Measurements from ENCODE around the gene LGALS1.

The LGALS1 gene

DNA sequence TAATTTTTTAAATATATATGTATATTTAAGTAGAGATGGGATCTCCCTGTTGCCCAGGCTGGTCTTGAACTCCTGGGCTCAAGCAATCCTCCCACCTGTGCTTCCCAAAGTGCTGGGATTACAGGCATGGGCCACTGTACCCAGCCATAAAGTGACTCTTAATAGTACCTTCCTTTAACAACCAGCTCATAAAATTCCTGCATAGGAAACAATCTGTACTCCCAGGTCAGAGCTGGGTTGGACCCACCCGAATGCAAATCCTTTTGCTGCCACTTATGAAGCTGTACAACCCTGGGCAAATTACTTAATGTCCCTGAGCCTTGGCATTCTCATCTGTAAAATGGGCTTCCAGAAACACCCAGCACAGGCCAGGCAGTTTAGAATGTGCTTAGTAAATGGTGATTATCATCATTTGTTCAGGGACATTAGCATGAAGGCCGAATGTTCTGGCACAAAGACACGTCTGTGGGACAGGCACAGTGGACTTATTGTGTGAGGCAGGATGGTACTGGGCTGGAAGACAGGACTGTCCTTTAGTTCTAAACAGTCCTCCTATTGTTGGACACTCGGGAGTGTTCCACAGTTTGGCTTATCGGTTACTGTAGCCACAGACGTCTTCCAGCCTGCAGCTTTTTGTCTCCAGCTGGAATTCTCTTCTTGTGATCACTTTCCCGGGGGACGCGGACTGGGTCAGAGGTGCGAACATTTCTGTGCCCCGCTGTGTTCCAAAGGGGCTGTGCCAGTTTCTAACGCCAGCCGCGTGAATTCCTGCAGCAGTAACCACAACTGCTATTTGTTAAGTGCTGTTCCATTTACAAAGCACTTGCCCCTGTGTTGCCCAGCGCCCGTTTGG is 11.0 kb upstream of the LGALS1 start:
- Mint-ChIP-seq H3K27ac (no peak overlapping the region), H3K4me1 (ENCODE audit: low read depth) (peaks cover 26% of the 10 kb centered on the region), H3K4me3 (no peak overlapping the region), H3K27me3 (ENCODE audit: low read depth) (no peaks in the 10 kb centered on the region), H3K9me3 (no peaks in the 10 kb centered on the region), H3K36me3 (ENCODE audit: low read depth) (peaks cover 12% of the 10 kb centered on the region)

DNA sequence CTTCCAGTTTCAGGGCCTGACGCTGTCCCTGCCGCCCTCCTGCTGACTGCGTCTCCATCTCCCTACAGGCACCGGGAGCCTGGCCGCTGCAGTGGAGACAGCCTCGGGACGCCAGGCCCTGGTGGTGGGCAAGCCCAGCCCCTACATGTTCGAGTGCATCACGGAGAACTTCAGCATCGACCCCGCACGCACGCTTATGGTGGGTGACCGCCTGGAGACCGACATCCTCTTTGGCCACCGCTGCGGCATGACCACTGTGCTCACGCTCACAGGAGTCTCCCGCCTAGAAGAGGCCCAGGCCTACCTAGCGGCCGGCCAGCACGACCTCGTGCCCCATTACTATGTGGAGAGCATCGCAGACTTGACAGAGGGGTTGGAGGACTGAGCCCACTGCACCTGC is 9.9 kb upstream of the LGALS1 start:
- Mint-ChIP-seq H3K4me1 (ENCODE audit: low read depth) (peaks cover 16% of the 10 kb centered on the region), H3K27me3 (ENCODE audit: low read depth) (no peaks in the 10 kb centered on the region), H3K27ac (no peak overlapping the region), H3K9me3 (no peaks in the 10 kb centered on the region), H3K4me3 (no peak overlapping the region), H3K36me3 (ENCODE audit: low read depth) (peaks cover 12% of the 10 kb centered on the region)

DNA sequence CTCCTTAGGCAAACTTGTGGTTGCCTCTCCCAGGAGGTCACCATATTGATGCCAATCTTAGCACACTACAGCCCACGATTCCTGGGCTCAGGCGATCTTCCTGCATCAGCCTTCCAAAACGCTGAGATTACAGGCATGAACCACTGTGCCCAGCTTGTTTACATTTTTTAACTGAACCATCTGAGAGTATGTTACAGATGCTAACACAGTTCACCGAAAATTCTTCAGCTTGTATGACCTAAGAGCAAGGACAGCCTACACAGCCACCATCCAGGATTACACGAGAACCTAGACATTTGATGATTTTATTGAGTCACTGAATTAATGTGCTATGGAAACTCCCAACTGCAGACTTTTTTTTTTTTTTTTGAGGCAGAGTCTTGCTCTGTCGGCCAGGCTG is 5.8 kb upstream of the LGALS1 start:
- Mint-ChIP-seq H3K27ac (no peak overlapping the region), H3K36me3 (ENCODE audit: low read depth) (peaks cover 11% of the 10 kb centered on the region), H3K4me1 (ENCODE audit: low read depth) (peaks cover 19% of the 10 kb centered on the region), H3K27me3 (ENCODE audit: low read depth) (no peaks in the 10 kb centered on the region), H3K9me3 (no peaks in the 10 kb centered on the region), H3K4me3 (no peak overlapping the region)

DNA sequence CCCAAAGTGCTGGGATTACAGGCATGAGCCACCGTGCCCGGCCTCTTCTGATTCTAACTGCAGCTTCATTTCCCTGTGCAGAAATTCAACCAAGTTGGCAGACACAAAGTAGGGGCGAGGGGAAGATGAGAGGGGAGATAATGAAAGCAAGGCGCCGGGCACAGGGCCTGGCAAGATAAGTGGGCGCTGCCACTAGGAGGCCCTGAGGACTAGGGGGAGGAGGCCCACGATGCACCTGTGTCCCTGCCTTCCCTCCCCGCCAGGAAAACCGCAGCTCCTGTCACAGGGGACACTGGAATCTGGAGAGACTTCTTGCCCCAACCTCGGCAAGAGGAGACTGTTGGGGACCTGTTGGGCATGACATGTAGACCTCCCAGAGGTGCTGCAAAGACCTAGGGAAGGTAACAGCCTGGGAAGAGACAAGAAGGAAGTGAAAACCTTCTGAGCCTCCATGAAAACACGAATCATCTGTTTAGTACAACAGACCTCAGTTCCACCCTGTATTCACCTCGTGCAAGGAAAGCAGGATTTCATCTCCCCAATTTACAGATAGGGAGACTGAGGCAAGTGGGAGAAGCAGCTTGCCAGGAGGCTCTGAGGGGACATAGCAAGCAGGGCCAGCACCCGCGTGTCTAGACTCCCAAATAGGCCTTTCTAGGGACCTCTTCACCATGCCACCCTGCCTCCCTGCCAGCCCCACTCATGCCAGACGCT is 3.1 kb upstream of the LGALS1 start:
- Mint-ChIP-seq H3K27ac (peak overlapping the region; percentile 31), H3K4me1 (ENCODE audit: low read depth) (peaks cover 27% of the 10 kb centered on the region), H3K36me3 (ENCODE audit: low read depth) (peaks cover 9% of the 10 kb centered on the region), H3K4me3 (no peak overlapping the region), H3K27me3 (ENCODE audit: low read depth) (no peaks in the 10 kb centered on the region), H3K9me3 (no peaks in the 10 kb centered on the region)

DNA sequence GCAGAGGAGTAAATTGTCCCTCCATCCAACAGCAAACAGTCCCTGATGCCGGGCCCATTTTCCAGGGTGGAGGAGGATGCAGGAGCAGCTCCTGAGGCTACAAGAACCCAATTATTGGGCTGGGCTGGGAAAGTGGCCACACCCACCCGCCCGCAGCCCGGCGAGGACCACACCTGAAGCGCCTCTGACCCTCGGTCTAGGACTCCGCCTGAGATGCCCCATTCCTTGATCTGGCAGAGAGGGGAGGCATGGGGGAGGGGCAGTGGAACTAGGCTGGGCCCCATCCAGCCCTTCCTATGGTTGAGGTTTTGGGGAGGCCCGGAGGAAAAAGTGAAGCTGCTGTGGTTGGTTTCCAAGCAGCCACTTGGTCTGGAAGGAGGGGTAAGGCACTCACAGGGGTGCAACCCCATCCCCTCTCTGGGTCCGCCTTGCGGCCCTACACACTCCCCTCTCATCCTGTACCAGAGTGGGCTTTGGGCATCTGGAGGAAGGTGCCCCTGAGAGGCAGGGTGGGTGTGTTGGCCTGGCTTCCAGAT is 2.4 kb upstream of the LGALS1 start:
- no peaks in the 10 kb centered on the region for H3K9me3 Mint-ChIP-seq
- H3K27me3 Mint-ChIP-seq (ENCODE audit: low read depth): no peaks in the 10 kb centered on the region
- no peak overlapping the region for H3K27ac Mint-ChIP-seq
- peaks cover 30% of the 10 kb centered on the region for H3K4me1 Mint-ChIP-seq (ENCODE audit: low read depth)
- no peak overlapping the region for H3K4me3 Mint-ChIP-seq
- peaks cover 11% of the 10 kb centered on the region for H3K36me3 Mint-ChIP-seq (ENCODE audit: low read depth)

DNA sequence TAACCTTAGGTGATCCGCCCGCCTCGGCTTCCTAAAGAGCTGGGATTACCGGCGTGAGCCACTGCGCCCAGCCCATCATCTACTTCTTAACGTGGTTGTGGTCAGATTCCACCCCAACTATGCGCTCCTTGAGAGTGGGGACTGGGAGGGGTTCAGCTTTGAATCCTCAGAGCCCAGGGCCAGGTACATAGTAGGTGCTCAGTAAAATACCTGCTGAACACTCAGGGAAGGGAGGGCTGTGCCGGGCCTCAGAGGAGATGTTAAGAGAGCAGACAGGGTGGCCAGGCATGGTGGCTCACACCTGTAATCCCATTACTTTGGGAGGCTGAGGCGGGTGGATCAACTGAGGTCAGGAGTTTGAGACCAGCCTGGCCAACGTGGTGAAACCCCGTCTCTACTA is 1.2 kb upstream of the LGALS1 start:
- peak overlapping the region; percentile 41 for H3K27ac Mint-ChIP-seq
- H3K4me3 Mint-ChIP-seq: peak overlapping the region; percentile 56
- H3K27me3 Mint-ChIP-seq (ENCODE audit: low read depth): no peaks in the 10 kb centered on the region

DNA sequence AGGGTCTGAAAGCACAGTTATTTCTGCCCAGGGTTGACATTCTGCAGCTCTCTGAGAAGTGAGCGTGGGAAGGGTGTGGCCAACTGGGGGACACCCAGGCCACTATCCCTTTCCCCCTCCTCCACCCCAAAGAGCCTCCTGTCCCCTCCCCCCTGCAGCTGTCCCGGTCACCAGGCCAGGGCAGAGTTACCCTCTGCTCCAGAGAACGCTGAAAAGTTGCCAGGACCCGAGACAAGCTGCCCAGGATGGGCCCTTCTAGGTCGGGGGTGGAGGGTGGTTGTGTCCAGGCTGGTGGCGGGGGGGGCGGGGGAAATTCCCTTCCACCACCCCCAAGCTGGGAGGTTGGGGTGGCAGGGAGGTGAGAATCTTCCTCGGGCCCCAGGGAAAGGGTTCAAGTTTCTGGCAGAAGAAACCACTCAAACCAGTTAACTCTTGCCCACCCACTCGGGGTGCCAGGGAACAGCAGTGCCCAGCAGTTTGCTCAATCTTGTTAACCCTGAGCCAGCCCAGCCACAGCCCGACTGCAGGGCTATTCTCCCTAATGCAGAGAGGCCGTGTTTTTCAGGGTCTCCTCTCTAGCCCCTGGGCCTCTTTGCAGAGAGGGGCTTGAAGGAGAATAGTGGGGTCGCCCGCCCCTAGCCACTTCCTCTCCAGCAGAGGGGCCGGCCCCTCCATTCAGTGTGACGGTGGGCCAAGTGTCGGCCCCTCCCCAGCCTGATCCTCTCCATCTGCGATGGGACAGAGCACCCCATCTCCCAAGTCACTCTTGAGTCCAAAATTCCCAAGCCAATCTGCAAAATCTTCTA is 697 bp downstream of the LGALS1 start:
- H3K9me3 Mint-ChIP-seq: no peaks in the 10 kb centered on the region
- no peaks in the 10 kb centered on the region for H3K27me3 Mint-ChIP-seq (ENCODE audit: low read depth)
- H3K36me3 Mint-ChIP-seq (ENCODE audit: low read depth): peaks cover 19% of the 10 kb centered on the region
- peak overlapping the region; percentile 99 for H3K27ac Mint-ChIP-seq
- H3K4me3 Mint-ChIP-seq: peak overlapping the region; percentile 93
- peaks cover 38% of the 10 kb centered on the region for H3K4me1 Mint-ChIP-seq (ENCODE audit: low read depth)

More for the DNA sequence above, 1.2 kb upstream of the LGALS1 start:
- Mint-ChIP-seq H3K9me3 (no peaks in the 10 kb centered on the region), H3K36me3 (ENCODE audit: low read depth) (peaks cover 12% of the 10 kb centered on the region), H3K4me1 (ENCODE audit: low read depth) (peaks cover 32% of the 10 kb centered on the region)

DNA sequence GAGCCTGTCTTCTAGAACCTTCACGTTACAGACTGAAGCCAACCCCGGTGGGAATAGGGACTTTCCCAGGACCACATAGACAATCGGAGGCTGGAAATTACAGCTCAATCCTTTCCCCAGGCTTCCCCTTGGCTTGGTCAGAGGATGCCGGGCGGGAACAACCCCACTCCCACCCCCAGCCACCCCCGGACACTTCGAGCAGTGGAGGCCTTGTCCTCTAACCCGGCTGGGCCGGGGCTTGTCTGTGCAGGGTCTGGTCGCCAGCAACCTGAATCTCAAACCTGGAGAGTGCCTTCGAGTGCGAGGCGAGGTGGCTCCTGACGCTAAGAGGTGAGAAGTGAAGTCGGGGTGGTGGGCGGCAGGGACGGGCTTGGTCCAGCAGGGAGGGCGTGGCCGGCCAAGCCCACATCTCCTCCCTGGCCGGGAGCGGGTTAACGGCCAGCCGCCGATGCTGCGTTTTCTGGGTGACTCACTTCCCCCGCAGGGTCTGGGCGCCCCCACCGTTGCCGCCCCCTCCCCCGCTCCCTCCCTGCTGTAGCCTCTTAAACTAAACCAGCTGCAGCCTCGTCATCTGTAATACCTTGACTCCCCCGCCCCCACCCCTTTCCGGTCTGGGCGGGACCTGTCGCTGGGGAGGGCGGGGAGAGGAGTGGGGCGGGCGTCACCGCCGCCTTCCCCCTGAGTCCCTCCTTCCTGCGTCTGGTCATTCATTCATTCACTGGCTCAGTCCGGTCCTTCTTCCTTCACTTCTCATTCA is 1.5 kb downstream of the LGALS1 start:
- H3K27ac Mint-ChIP-seq: peak overlapping the region; percentile 99
- no peaks in the 10 kb centered on the region for H3K27me3 Mint-ChIP-seq (ENCODE audit: low read depth)
- peak overlapping the region; percentile 93 for H3K4me3 Mint-ChIP-seq
- H3K4me1 Mint-ChIP-seq (ENCODE audit: low read depth): peaks cover 43% of the 10 kb centered on the region
- no peaks in the 10 kb centered on the region for H3K9me3 Mint-ChIP-seq
- H3K36me3 Mint-ChIP-seq (ENCODE audit: low read depth): peaks cover 19% of the 10 kb centered on the region

DNA sequence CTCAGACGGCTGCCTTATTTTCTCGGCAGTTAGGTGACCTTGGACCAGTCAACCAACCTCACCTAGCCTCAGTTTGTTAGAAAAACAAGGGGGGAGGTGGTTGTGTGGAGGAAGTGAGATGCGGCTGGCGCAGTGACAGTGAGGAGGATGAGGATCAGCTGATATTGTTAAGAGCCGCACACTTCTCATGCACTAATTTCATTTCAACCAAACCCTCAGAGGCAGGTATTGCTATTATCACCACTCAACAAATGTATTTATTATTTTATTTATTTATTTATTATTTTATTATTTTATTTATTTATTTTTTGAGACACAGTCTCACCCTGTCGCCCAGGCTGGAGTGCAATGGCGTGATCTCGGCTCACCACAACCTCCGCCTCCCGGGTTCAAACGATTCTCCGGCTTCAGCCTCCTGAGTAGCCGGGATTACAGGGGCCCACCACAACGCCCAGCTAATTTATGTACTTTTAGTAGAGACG is 2.1 kb downstream of the LGALS1 start:
- Mint-ChIP-seq H3K4me3 (peak overlapping the region; percentile 93), H3K27me3 (ENCODE audit: low read depth) (no peaks in the 10 kb centered on the region), H3K27ac (peak overlapping the region; percentile 99), H3K36me3 (ENCODE audit: low read depth) (peaks cover 19% of the 10 kb centered on the region), H3K9me3 (no peaks in the 10 kb centered on the region), H3K4me1 (ENCODE audit: low read depth) (peaks cover 39% of the 10 kb centered on the region)

DNA sequence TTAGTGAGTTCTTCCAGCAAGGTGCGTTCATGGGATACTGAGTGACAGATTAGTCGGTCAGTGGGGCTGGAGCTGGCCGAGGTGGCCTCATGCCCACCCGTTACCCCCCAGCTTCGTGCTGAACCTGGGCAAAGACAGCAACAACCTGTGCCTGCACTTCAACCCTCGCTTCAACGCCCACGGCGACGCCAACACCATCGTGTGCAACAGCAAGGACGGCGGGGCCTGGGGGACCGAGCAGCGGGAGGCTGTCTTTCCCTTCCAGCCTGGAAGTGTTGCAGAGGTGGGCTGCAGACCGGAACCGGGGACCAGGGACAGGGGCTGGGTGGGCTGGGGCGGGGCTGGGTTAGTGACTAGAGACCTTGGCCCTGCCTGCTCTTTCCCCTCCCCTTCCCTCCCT is 2.9 kb downstream of the LGALS1 start:
- H3K27me3 Mint-ChIP-seq (ENCODE audit: low read depth): no peaks in the 10 kb centered on the region
- H3K9me3 Mint-ChIP-seq: no peaks in the 10 kb centered on the region
- H3K4me1 Mint-ChIP-seq (ENCODE audit: low read depth): peaks cover 37% of the 10 kb centered on the region
- peaks cover 19% of the 10 kb centered on the region for H3K36me3 Mint-ChIP-seq (ENCODE audit: low read depth)
- no peak overlapping the region for H3K27ac Mint-ChIP-seq
- H3K4me3 Mint-ChIP-seq: no peak overlapping the region

DNA sequence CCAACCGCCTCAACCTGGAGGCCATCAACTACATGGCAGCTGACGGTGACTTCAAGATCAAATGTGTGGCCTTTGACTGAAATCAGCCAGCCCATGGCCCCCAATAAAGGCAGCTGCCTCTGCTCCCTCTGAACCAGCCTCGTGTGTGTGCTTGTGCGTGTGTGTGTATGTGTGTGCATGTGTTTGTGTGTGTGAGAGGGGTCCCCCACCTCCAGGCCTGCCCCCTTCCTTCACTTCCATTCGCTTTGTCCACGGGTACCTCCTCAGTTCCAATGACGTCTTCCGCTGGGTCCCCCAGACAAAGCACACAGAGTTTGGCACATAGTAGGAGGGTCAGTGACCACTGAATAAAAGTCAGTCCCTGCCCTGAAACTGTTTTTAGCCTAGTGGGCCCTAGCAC is 4.2 kb downstream of the LGALS1 start:
- Mint-ChIP-seq H3K27ac (peak overlapping the region; percentile 68), H3K36me3 (ENCODE audit: low read depth) (peaks cover 16% of the 10 kb centered on the region), H3K4me1 (ENCODE audit: low read depth) (peaks cover 28% of the 10 kb centered on the region), H3K4me3 (peak overlapping the region; percentile 27), H3K9me3 (no peaks in the 10 kb centered on the region), H3K27me3 (ENCODE audit: low read depth) (no peaks in the 10 kb centered on the region)

DNA sequence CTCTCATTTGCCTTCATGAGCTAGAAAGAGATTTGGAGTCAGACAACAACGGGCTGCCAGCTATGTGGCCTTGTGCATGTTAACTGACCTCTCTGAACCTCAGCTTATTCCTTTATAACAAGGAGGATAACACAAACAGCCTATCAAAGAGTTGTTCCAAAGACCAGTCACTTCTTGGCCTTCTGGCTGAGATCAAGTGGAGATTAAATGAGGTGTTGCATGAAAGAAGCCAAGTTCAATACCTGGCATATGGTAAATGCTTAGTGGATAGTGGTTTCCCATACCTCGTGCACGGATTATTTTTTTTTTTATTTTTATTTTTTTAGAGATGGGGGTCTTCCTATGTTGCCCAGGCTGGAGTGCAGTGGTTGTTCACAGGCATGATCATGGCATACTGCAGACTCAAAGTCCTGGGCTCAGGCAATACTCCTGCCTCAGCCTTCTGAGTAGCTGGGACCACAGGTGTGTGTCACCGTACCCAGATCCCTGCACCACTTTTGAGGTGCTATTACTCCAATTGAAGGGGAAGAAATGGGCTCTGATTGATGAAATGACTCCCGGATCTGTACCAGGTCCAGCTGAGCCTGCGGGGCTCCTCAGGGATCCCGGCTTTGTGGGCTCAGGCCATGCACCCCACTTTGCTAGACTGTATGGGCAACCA is 4.9 kb downstream of the LGALS1 start:
- Mint-ChIP-seq H3K9me3 (no peaks in the 10 kb centered on the region), H3K4me3 (no peak overlapping the region), H3K4me1 (ENCODE audit: low read depth) (peaks cover 27% of the 10 kb centered on the region), H3K36me3 (ENCODE audit: low read depth) (peaks cover 16% of the 10 kb centered on the region), H3K27me3 (ENCODE audit: low read depth) (no peaks in the 10 kb centered on the region), H3K27ac (no peak overlapping the region)

DNA sequence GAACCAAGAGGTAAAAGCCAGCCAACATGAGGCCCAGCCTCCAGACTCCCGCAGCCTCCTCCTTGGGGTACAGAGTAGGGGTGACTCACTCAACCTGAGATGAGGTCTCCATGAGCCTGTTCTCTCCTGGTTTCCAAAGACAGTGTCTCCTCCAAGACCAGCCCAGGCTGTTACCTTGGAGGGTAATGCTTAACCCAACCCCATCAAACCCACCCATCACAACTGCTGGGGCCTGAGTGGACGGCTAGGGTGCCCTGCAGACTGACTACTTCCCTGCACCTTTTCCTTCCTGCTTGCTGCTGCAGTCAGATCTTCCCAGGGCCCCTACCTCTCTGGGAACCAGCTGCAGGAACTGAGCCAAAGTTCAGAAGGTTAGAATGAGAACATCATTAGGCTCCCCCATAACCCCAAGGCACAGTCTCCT is 5.6 kb downstream of the LGALS1 start:
- Mint-ChIP-seq H3K4me3 (no peak overlapping the region), H3K4me1 (ENCODE audit: low read depth) (peaks cover 23% of the 10 kb centered on the region), H3K36me3 (ENCODE audit: low read depth) (peaks cover 16% of the 10 kb centered on the region), H3K9me3 (no peaks in the 10 kb centered on the region), H3K27ac (peak overlapping the region; percentile 27), H3K27me3 (ENCODE audit: low read depth) (no peaks in the 10 kb centered on the region)

Measured in T-helper 1 cell treated with Interleukin-12 subunit alpha and Interleukin-12 subunit beta and Interleukin-4 antibody, amounts not matched to agents 30 μg/mL and 1 μg/mL, for 36 hours (primary cell).